Osteocyte (in vitro differentiated cells): ENCODE results near the gene CFAP46. TPM values are rescaled to one million over a fixed set of nuclear protein-coding genes. Genes with fewer than 3 reads are reported as not detected.

Experiments used
- DNase-seq: peaks from one replicate; pipeline ENCODE4 v3.0.0; 2021; ENCODE audit warnings: mixed read lengths; ENCODE audit not compliant: unreplicated experiment; ENCODE audit errors: extremely low spot score
- H3K27ac Mint-ChIP-seq: one replicate; pipeline ENCODE4 v1.8.0; 2021; ENCODE audit warnings: mild to moderate bottlenecking, mixed read lengths; ENCODE audit not compliant: unreplicated experiment
- H3K27me3 Mint-ChIP-seq: one replicate; pipeline ENCODE4 v1.8.0; 2021; ENCODE audit warnings: mixed read lengths; ENCODE audit not compliant: unreplicated experiment
- H3K36me3 Mint-ChIP-seq: one replicate; pipeline ENCODE4 v1.8.0; 2021; ENCODE audit warnings: mixed read lengths; ENCODE audit not compliant: unreplicated experiment
- H3K4me1 Mint-ChIP-seq: one replicate; pipeline ENCODE4 v1.8.0; 2021; ENCODE audit warnings: mixed read lengths; ENCODE audit not compliant: unreplicated experiment
- H3K4me3 Mint-ChIP-seq: one replicate; pipeline ENCODE4 v1.8.0; 2021; ENCODE audit warnings: mild to moderate bottlenecking, moderate library complexity, mixed read lengths; ENCODE audit not compliant: unreplicated experiment
- H3K9me3 Mint-ChIP-seq: one replicate; pipeline ENCODE4 v1.8.0; 2021; ENCODE audit warnings: mixed read lengths; ENCODE audit not compliant: unreplicated experiment
- CTCF ChIP-seq: fragments of 200-600 bp; sonication (generic); IDR thresholded peaks from 2 replicates; pipeline ENCODE4 v1.5.0; 2021; ENCODE audit warnings: antibody characterized with exemption, mild to moderate bottlenecking, moderate library complexity
- total RNA-seq: library from RNA; stranded (reverse); gene quantifications from 2 replicates; pipeline ENCODE4 v1.2.1, GENCODE V29; 2021

The CFAP46 gene
- total RNA-seq, 1 donor from 2014 or later = 0.56 TPM

GRCh38 chr10:132977807-132978206, 35.4 kb upstream of the CFAP46 start:
- no peaks in the 10 kb centered on the region for H3K4me1 Mint-ChIP-seq
- H3K36me3 Mint-ChIP-seq = no peaks in the 10 kb centered on the region
- no peak for TF ChIP-seq CTCF
- no peak overlapping the region for H3K27ac Mint-ChIP-seq
- H3K4me3 Mint-ChIP-seq = no peak overlapping the region
- DNase-seq = no peak
- H3K9me3 Mint-ChIP-seq = no peaks in the 10 kb centered on the region
- H3K27me3 Mint-ChIP-seq = peaks cover 3% of the 10 kb centered on the region

- no peaks in the 10 kb centered on the region for H3K9me3 Mint-ChIP-seq
- no peak for DNase-seq
- H3K27me3 Mint-ChIP-seq = peaks cover 7% of the 10 kb centered on the region
- no peak overlapping the region for H3K27ac Mint-ChIP-seq
- H3K36me3 Mint-ChIP-seq = no peaks in the 10 kb centered on the region
- H3K4me3 Mint-ChIP-seq = no peak overlapping the region
- no peaks in the 10 kb centered on the region for H3K4me1 Mint-ChIP-seq
- no peak for TF ChIP-seq CTCF
Observed at GRCh38 chr10:132977076-132977475, 34.7 kb upstream of the CFAP46 start.

GRCh38 chr10:132975831-132976682, 33.7 kb upstream of the CFAP46 start:
- Mint-ChIP-seq H3K4me1 (no peaks in the 10 kb centered on the region), H3K4me3 (no peak overlapping the region), H3K27me3 (peaks cover 11% of the 10 kb centered on the region), H3K36me3 (no peaks in the 10 kb centered on the region), H3K27ac (no peak overlapping the region), H3K9me3 (no peaks in the 10 kb centered on the region)
- no peak for TF ChIP-seq CTCF
- no peak for DNase-seq

GRCh38 chr10:132974886-132975830, 32.8 kb upstream of the CFAP46 start:
- TF ChIP-seq CTCF = no peak
- Mint-ChIP-seq H3K27me3 (peaks cover 13% of the 10 kb centered on the region), H3K9me3 (no peaks in the 10 kb centered on the region), H3K27ac (no peak overlapping the region), H3K4me1 (no peaks in the 10 kb centered on the region), H3K36me3 (no peaks in the 10 kb centered on the region), H3K4me3 (no peak overlapping the region)
- no peak for DNase-seq
